Thymus (tissue), 11 donors: ENCODE results near the gene EFNB1. TPM values are rescaled to one million over a fixed set of nuclear protein-coding genes. Genes with fewer than 3 reads are reported as not detected.

Source experiments
- DNase-seq, 9 donors: peaks; one replicate each; pipeline ENCODE4 v3.0.0-alpha.2; 2013; ENCODE audit warnings: low spot score in 9 of 9, low read depth in 6 of 9, missing footprints in 1 of 9
- H3K27ac ChIP-seq, 2 donors: one replicate each; pipeline ENCODE4 v1.5.1; 2013; ENCODE audit warnings: control low read depth in 1 of 2, low read depth in 1 of 2, low read length in 1 of 2, mild to moderate bottlenecking in 1 of 2, moderate library complexity in 1 of 2
- H3K27me3 ChIP-seq, 2 donors: one replicate each; pipeline ENCODE4 v1.5.1; 2013; ENCODE audit warnings: low read length in 1 of 2; ENCODE audit not compliant: control insufficient read depth in 2 of 2, insufficient read depth in 1 of 2
- H3K36me3 ChIP-seq, 2 donors: one replicate each; pipeline ENCODE4 v1.5.1; 2013; ENCODE audit warnings: low read length in 1 of 2, mild to moderate bottlenecking in 1 of 2, moderate library complexity in 1 of 2; ENCODE audit not compliant: control insufficient read depth in 2 of 2, insufficient read depth in 2 of 2
- H3K4me1 ChIP-seq, 2 donors: one replicate each; pipeline ENCODE4 v1.5.1; 2013; ENCODE audit warnings: low read length in 2 of 2; ENCODE audit not compliant: control insufficient read depth in 2 of 2, insufficient read depth in 2 of 2
- H3K4me3 ChIP-seq, 2 donors: one replicate each; pipeline ENCODE4 v1.5.1; 2013; ENCODE audit warnings: low read length in 2 of 2, control low read depth in 1 of 2, mild to moderate bottlenecking in 1 of 2
- H3K9me3 ChIP-seq, 2 donors: one replicate each; pipeline ENCODE4 v1.5.1; 2013; ENCODE audit warnings: low read length in 1 of 2, mild to moderate bottlenecking in 1 of 2; ENCODE audit not compliant: control insufficient read depth in 2 of 2, insufficient read depth in 1 of 2
- WGBS: extraction: QIAGEN DNeasy Blood & Tissue Kit; methylation state at CpG from one replicate; pipeline ENCODE4 v1.1.7; 2013; 5-methylcytosine and 5-hydroxymethylcytosine counted together
- polyA plus RNA-seq: library from polyadenylated mRNA; stranded (reverse); fragments of 200-250 nt; gene quantifications from one replicate; pipeline ENCODE4 v1.2.3, GENCODE V29; 2013
- total RNA-seq: library from RNA; stranded (reverse); fragments of 120-200 nt; gene quantifications from one replicate; pipeline ENCODE4 v1.2.4, GENCODE V29; 2013
- donor health status: healthy.

EFNB1 gene
- total and polyA plus RNA-seq, 2 donors: 13.2 to 14.5 TPM

DNA sequence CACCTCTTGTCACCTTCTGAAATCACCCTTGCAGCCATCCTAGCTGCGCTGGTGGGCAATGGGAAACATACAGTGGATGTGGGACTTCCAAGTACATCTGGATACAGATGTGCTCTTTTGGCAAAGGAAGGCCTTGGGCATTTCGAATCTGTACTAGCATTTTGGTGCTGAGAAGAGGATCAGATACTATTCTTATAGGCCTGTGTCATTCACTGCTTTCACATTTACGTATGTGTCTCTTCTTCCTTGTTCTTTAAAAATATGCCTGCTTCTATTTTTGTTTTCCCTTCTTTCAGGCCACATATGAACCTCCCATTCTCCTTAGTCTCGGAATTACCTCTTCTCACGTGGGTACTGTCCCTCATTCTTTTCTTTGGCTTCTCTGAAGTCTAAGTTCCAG, 53.1 kb downstream of the EFNB1 start:
- WGBS: 90% methylated on average over 5 of the region's 5 CpGs

GRCh38 chrX:68883800-68884199, 55.0 kb downstream of the EFNB1 start:
- H3K27me3 ChIP-seq: no peaks in the 10 kb centered on the region
- H3K4me3 ChIP-seq: no peak overlapping the region
- no peaks in the 10 kb centered on the region for H3K9me3 ChIP-seq
- H3K36me3 ChIP-seq: no peaks in the 10 kb centered on the region
- DNase-seq: no peak
- 97% methylated on average over 2 of the region's 2 CpGs for WGBS
- H3K4me1 ChIP-seq: no peaks in the 10 kb centered on the region
- H3K27ac ChIP-seq: no peak overlapping the region

More for the DNA sequence above, 53.1 kb downstream of the EFNB1 start:
- DNase-seq: no peak
- Histone ChIP-seq H3K9me3 (no peaks in the 10 kb centered on the region), H3K4me3 (no peak overlapping the region), H3K27ac (no peak overlapping the region), H3K4me1 (no peaks in the 10 kb centered on the region), H3K27me3 (no peaks in the 10 kb centered on the region), H3K36me3 (no peaks in the 10 kb centered on the region)

GRCh38 chrX:68889249-68889648, 60.4 kb downstream of the EFNB1 start:
- no peak for DNase-seq
- Histone ChIP-seq H3K36me3 (no peaks in the 10 kb centered on the region), H3K27me3 (no peaks in the 10 kb centered on the region), H3K27ac (no peak overlapping the region), H3K4me1 (peaks cover 0 to 5% of the 10 kb centered on the region in 2 donors), H3K4me3 (no peak overlapping the region), H3K9me3 (no peaks in the 10 kb centered on the region)
- 38% methylated on average over 4 of the region's 4 CpGs for WGBS

Other genes with a start within 250 kb of the EFNB1 start
- 1.9 TPM for gene STARD8, start 181.4 kb upstream of the EFNB1 start, total RNA-seq
- 2.8 TPM for gene STARD8, start 181.4 kb upstream of the EFNB1 start, polyA plus RNA-seq